ENCODE measurements around the gene ZNF215.

DNA sequence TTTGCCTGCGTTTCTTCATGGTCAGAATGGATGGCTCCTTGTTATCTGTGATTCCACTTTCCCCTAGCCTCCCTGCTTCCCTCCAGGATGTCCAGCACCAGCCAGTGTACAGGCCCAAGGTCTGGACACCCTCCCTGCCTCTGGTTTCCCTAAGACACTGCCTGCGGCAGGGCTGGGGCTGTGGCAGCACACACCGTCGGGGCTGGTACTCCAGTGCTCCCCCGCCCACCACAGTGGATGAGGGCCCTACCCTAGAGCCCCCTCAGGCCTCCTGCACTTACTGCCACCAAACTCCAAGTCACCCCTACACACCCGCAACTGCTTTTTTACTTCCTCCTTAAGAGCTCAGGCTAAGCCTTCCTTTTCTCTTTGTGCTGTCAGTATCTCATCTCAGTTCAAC lies 65.0 kb downstream of the ZNF215 start:
- TF ChIP-seq EZH2 (IDR thresholded peaks at IDR 0.05; ENCODE audit: borderline replicate concordance, low read depth, low read length, severe bottlenecking), result no peak
- no peak for TF ChIP-seq CTCF (IDR thresholded peaks at IDR 0.05; ENCODE audit: borderline replicate concordance, extremely low read depth, low read length, poor library complexity, severe bottlenecking)

Data from DND-41 (cell line).